Natural killer cell (primary cell): ENCODE measurements around the gene APOBR. TPM values are rescaled to one million over a fixed set of nuclear protein-coding genes. Genes with fewer than 3 reads are reported as not detected.

ENCODE experiments used
- ATAC-seq, 3 donors: fragments of 150-1000 bp in 2 of 3; fragments of 200-7000 bp in 1 of 3; cut with Tn5 transposase; 1 replicate in 1 of 3; 2 replicates in 2 of 3; pipeline ENCODE4 v1.10.0; 2021; ENCODE audit warnings: mild to moderate bottlenecking in 2 of 3, moderate library complexity in 2 of 3
- DNase-seq, 2 donors: peaks; one replicate each; pipeline versions ENCODE4 v3.0.0 to v3.0.0-alpha.2; 2013 to 2021; ENCODE audit warnings: mixed read lengths in 1 of 2
- H3K27ac ChIP-seq: one replicate; pipeline ENCODE4 v1.5.1; 2013; ENCODE audit warnings: mild to moderate bottlenecking, low read length
- H3K27me3 ChIP-seq: one replicate; pipeline ENCODE4 v1.6.1; 2013; ENCODE audit warnings: low read length; ENCODE audit not compliant: control insufficient read depth, insufficient read depth
- H3K36me3 ChIP-seq: one replicate; pipeline ENCODE4 v1.6.1; 2013; ENCODE audit warnings: low read length; ENCODE audit not compliant: control insufficient read depth, insufficient read depth
- H3K4me1 ChIP-seq: one replicate; pipeline ENCODE4 v1.6.1; 2013; ENCODE audit warnings: low read length; ENCODE audit not compliant: control insufficient read depth, insufficient read depth
- H3K4me3 ChIP-seq: one replicate; pipeline ENCODE4 v1.5.1; 2013; ENCODE audit warnings: low read length
- H3K9me3 ChIP-seq: one replicate; pipeline ENCODE4 v1.6.1; 2013; ENCODE audit warnings: low read length; ENCODE audit not compliant: control insufficient read depth, insufficient read depth
- H3K27ac Mint-ChIP-seq, 2 donors: one replicate each; pipeline ENCODE4 v1.8.0; 2022; ENCODE audit warnings: mild to moderate bottlenecking in 2 of 2, mixed read lengths in 2 of 2, moderate library complexity in 1 of 2
- H3K27me3 Mint-ChIP-seq, 2 donors: one replicate each; pipeline ENCODE4 v1.8.0; 2022; ENCODE audit warnings: low read depth in 2 of 2, mixed read lengths in 2 of 2
- H3K36me3 Mint-ChIP-seq: one replicate; pipeline ENCODE4 v1.8.0; 2022; ENCODE audit warnings: mixed read lengths
- H3K4me1 Mint-ChIP-seq, 2 donors: one replicate each; pipeline ENCODE4 v1.8.0; 2022; ENCODE audit warnings: mixed read lengths in 2 of 2
- H3K4me3 Mint-ChIP-seq: one replicate; pipeline ENCODE4 v1.8.0; 2022; ENCODE audit warnings: mild to moderate bottlenecking, moderate library complexity, mixed read lengths
- H3K9me3 Mint-ChIP-seq, 2 donors: one replicate each; pipeline ENCODE4 v1.8.0; 2022; ENCODE audit warnings: mixed read lengths in 2 of 2
- CTCF ChIP-seq: fragments of 200-600 bp; IDR thresholded peaks from one replicate; pipeline ENCODE4 v1.8.0; 2022; ENCODE audit warnings: antibody characterized with exemption
- WGBS: methylation state at CpG from one replicate; pipeline ENCODE4 v1.1.7; 2013; ENCODE audit warnings: missing lambda C conversion rate; ENCODE audit not compliant: insufficient coverage; 5-methylcytosine and 5-hydroxymethylcytosine counted together
- intact Hi-C: fragments of 100-400 bp; cut with micrococcal nuclease; formaldehyde crosslinking; loops from one replicate; pipeline ENCODE4 v1.14.2; 2022
- total RNA-seq, 4 donors: library from RNA; stranded (reverse); fragments of 120-200 nt in 1 of 4; gene quantifications; one replicate each; pipeline versions ENCODE4 v1.2.3 to v1.2.4, GENCODE V29; 2013 to 2022

The APOBR gene
- total RNA-seq, 3 donors from 2014 or later (not counting 1 experiment from before 2014, with no cell fraction given), result 64.9 to 84.8 (median 83.0) TPM

GRCh38 chr16:28491970-28492474 lies 2.4 kb upstream of the APOBR start, which contains the start of gene CLN3:
CLN3 (minus strand) TSS chr16:28492074; CDS start chr16:28491759, 315 bp downstream.
- peak within 1 kb of the TSS; percentile 96 for H3K27ac ChIP-seq
- peak within 1 kb of the TSS; percentile 83 for H3K4me3 ChIP-seq
- Mint-ChIP-seq H3K27ac (peak within 1 kb of the TSS; percentile 98 to 100), H3K4me3 (peak within 1 kb of the TSS; percentile 99), H3K9me3 (no peaks in the 10 kb centered on the region), H3K27me3 (no peaks in the 10 kb centered on the region), H3K36me3 (no peaks in the 10 kb centered on the region), H3K4me1 (peaks cover 45 to 74% of the 10 kb centered on the region in 2 donors)
- H3K27me3 ChIP-seq, result no peaks in the 10 kb centered on the region
- peak; percentile 84 to 94 for DNase-seq
- no peak for TF ChIP-seq CTCF
- intact Hi-C loops, result loop anchor here (10.0 kb wide), 1 partner anchor 187 kb away; no protein-coding TSS in a partner anchor
- under 1% methylated on average over 21 of the region's 21 CpGs for WGBS
- H3K9me3 ChIP-seq, result no peaks in the 10 kb centered on the region
- H3K36me3 ChIP-seq, result peaks cover 22% of the 10 kb centered on the region
- peak; percentile 58 to 82 (median 69) for ATAC-seq
- H3K4me1 ChIP-seq, result peaks cover 80% of the 10 kb centered on the region

- H3K9me3 Mint-ChIP-seq, result no peaks in the 10 kb centered on the region
- no peaks in the 10 kb centered on the region for H3K36me3 Mint-ChIP-seq
- 62% methylated on average over 4 of the region's 4 CpGs for WGBS
Measured at GRCh38 chr16:28492511-28492910, 1.9 kb upstream of the APOBR start.

GRCh38 chr16:28495098-28495793 lies 803 bp downstream of the APOBR start:
- H3K4me3 ChIP-seq, result peak overlapping the region; percentile 48
- no peaks in the 10 kb centered on the region for H3K9me3 Mint-ChIP-seq

More at GRCh38 chr16:28492511-28492910, 1.9 kb upstream of the APOBR start:
- Histone ChIP-seq H3K27me3 (no peaks in the 10 kb centered on the region), H3K4me1 (peaks cover 85% of the 10 kb centered on the region), H3K4me3 (peak overlapping the region; percentile 83), H3K9me3 (no peaks in the 10 kb centered on the region), H3K27ac (peak overlapping the region; percentile 96), H3K36me3 (peaks cover 21% of the 10 kb centered on the region)
- intact Hi-C loops, result loop anchor here (10.0 kb wide), 1 partner anchor 188 kb away; no protein-coding TSS in a partner anchor
- Mint-ChIP-seq H3K27me3 (no peaks in the 10 kb centered on the region), H3K4me3 (peak overlapping the region; percentile 99), H3K4me1 (peaks cover 49 to 74% of the 10 kb centered on the region in 2 donors), H3K27ac (peak overlapping the region; percentile 98 to 100)
- DNase-seq, result no peak
- ATAC-seq, result no peak
- no peak for TF ChIP-seq CTCF

More at GRCh38 chr16:28495098-28495793, 803 bp downstream of the APOBR start:
- H3K27me3 Mint-ChIP-seq, result no peaks in the 10 kb centered on the region
- no peaks in the 10 kb centered on the region for H3K9me3 ChIP-seq
- 64% methylated on average over 13 of the region's 13 CpGs for WGBS
- DNase-seq (peak in 1 of 2 donors; percentile 33), ATAC-seq (no peak)
- H3K4me3 Mint-ChIP-seq, result peak overlapping the region; percentile 99
- peaks cover 78% of the 10 kb centered on the region for H3K4me1 ChIP-seq
- peaks cover 51 to 74% of the 10 kb centered on the region in 2 donors for H3K4me1 Mint-ChIP-seq
- no peak for TF ChIP-seq CTCF
- H3K27me3 ChIP-seq, result no peaks in the 10 kb centered on the region
- peak overlapping the region; percentile 96 for H3K27ac ChIP-seq
- H3K27ac Mint-ChIP-seq, result peak overlapping the region; percentile 98 to 100
- no peaks in the 10 kb centered on the region for H3K36me3 Mint-ChIP-seq
- intact Hi-C loops, result loop anchor here (2.0 to 10.0 kb wide), 2 partner anchors 54 to 190 kb away; no protein-coding TSS in a partner anchor
- H3K36me3 ChIP-seq, result peaks cover 21% of the 10 kb centered on the region
